ENCODE results near the gene COMMD6. TPM values are rescaled to one million over a fixed set of nuclear protein-coding genes. Genes with fewer than 3 reads are reported as not detected.

COMMD6 gene
- total and polyA plus RNA-seq, 2 of the 4 experiments (the other 2 are of a cell fraction): 63.5 to 144 TPM

DNA sequence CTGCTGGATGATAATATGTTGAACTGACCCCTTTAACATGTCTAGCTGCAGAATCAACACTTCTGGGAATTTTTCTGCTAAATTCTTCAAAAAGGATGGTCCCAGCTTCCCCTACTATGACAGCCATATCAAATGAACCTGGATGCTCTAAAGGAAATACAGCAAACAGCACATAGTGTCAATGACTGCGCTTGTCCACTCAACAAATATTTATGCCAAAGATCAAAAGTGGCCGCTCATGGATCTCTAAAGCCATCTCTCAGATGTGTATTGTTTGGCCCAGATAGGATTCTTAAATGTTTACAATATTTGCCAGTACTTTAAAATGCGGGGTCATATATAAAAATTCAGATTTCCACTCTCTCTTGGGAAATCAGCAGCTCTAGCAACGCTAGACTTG lies 59.0 kb downstream of the COMMD6 start:
- Histone ChIP-seq H4K5ac (ENCODE audit: low read depth, low read length) (no peak overlapping the region), H2AK9ac (replicated peaks; ENCODE audit: low read depth, low read length, poor library complexity) (no peak overlapping the region), H3K23ac (ENCODE audit: low read depth, low read length) (no peak overlapping the region), H3K9me3 (ENCODE audit: control insufficient read depth, insufficient read depth, low read length) (no peaks in the 10 kb centered on the region), H3K4me2 (ENCODE audit: low read depth, low read length) (no peak overlapping the region), H2BK120ac (ENCODE audit: low read depth, low read length) (no peak overlapping the region), H3K36me3 (ENCODE audit: control insufficient read depth, insufficient read depth, low read length) (no peaks in the 10 kb centered on the region), H2AK5ac (ENCODE audit: low read depth, low read length) (no peak overlapping the region), H3K18ac (ENCODE audit: low read depth, low read length) (no peak overlapping the region), H3K9ac (ENCODE audit: low read depth, low read length) (no peak overlapping the region), H2BK20ac (ENCODE audit: low read depth, low read length) (no peak overlapping the region), H3K27me3 (ENCODE audit: control insufficient read depth, insufficient read depth, low read length) (no peaks in the 10 kb centered on the region), H3K27ac (ENCODE audit: insufficient read depth, low read length) (no peak overlapping the region), H3K4ac (ENCODE audit: low read depth, low read length) (no peak overlapping the region), H4K91ac (ENCODE audit: insufficient read depth, low read depth, low read length) (no peak overlapping the region), H2AFZ (replicated peaks; ENCODE audit: low read length, poor library complexity) (no peak overlapping the region), H4K20me1 (ENCODE audit: insufficient read depth, low read length) (0 out of 2 replicates have a peak, but pooled peaks cover 3% of the 10 kb centered on the region), H3K79me1 (ENCODE audit: low read depth in 1 of 2, low read length in 2 of 2) (peaks cover 13 to 24% of the 10 kb centered on the region in 2 experiments), H4K8ac (ENCODE audit: low read depth in 2 of 2, low read length in 2 of 2) (no peak overlapping the region), H3K4me3 (ENCODE audit: insufficient read depth, low read depth, low read length) (no peak overlapping the region), H3K9me1 (ENCODE audit: insufficient read depth, low read length) (no peaks in the 10 kb centered on the region), H3K14ac (replicated peaks; ENCODE audit: low read depth, low read length) (no peak overlapping the region), H2BK5ac (ENCODE audit: low read depth, low read length, poor library complexity, severe bottlenecking) (no peak overlapping the region), H2BK15ac (ENCODE audit: low read depth, low read length) (no peak overlapping the region), H3K4me1 (ENCODE audit: control insufficient read depth, insufficient read depth, low read length) (no peaks in the 10 kb centered on the region), H3K56ac (ENCODE audit: extremely low read depth, insufficient read depth, low read length) (no peak overlapping the region)
- POLR2A ChIA-PET (ENCODE audit: unreplicated experiment): no interaction called here
- ATAC-seq (ENCODE audit: low read depth) (no peak), DNase-seq (no peak)
- in situ Hi-C loops (cut with MboI; ENCODE audit: low sequenced_read_pairs) (no loop called here), dilution Hi-C loops (cut with HindIII; ENCODE audit: low sequenced_read_pairs, unreplicated experiment) (no loop called here), intact Hi-C loops (cut with micrococcal nuclease) (no loop called here)
- CTCF ChIA-PET: no interaction called here
- TF ChIP-seq POLR2A (IDR thresholded peaks at IDR 0.05; ENCODE audit: low read depth, low read length) (no peak), RCOR1 (IDR thresholded peaks at IDR 0.05; ENCODE audit: insufficient replicate concordance, low read length) (no peak), NFE2L2 (IDR thresholded peaks at IDR 0.05; ENCODE audit: low read depth, low read length) (no peak), MAFK (IDR thresholded peaks at IDR 0.05; ENCODE audit: low read depth, low read length) (no peak), FOS (IDR thresholded peaks at IDR 0.05; ENCODE audit: low read depth, low read length) (no peak), CHD1 (IDR thresholded peaks at IDR 0.05; ENCODE audit: low read depth, low read length) (no peak), MAZ (IDR thresholded peaks at IDR 0.05; ENCODE audit: borderline replicate concordance, low read depth, low read length) (no peak), BHLHE40 (IDR thresholded peaks at IDR 0.05; ENCODE audit: low read depth, low read length) (no peak), RAD21 (IDR thresholded peaks at IDR 0.05; ENCODE audit: low read length) (no peak), CEBPB (IDR thresholded peaks at IDR 0.05; ENCODE audit: low read depth, low read length) (no peak)
- TF ChIP-seq, protein P1, sequence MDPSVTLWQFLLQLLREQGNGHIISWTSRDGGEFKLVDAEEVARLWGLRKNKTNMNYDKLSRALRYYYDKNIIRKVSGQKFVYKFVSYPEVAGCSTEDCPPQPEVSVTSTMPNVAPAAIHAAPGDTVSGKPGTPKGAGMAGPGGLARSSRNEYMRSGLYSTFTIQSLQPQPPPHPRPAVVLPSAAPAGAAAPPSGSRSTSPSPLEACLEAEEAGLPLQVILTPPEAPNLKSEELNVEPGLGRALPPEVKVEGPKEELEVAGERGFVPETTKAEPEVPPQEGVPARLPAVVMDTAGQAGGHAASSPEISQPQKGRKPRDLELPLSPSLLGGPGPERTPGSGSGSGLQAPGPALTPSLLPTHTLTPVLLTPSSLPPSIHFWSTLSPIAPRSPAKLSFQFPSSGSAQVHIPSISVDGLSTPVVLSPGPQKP (IDR thresholded peaks at IDR 0.05; ENCODE audit: borderline replicate concordance, low read depth, low read length): no peak
- TF ChIP-seq, protein P2, sequence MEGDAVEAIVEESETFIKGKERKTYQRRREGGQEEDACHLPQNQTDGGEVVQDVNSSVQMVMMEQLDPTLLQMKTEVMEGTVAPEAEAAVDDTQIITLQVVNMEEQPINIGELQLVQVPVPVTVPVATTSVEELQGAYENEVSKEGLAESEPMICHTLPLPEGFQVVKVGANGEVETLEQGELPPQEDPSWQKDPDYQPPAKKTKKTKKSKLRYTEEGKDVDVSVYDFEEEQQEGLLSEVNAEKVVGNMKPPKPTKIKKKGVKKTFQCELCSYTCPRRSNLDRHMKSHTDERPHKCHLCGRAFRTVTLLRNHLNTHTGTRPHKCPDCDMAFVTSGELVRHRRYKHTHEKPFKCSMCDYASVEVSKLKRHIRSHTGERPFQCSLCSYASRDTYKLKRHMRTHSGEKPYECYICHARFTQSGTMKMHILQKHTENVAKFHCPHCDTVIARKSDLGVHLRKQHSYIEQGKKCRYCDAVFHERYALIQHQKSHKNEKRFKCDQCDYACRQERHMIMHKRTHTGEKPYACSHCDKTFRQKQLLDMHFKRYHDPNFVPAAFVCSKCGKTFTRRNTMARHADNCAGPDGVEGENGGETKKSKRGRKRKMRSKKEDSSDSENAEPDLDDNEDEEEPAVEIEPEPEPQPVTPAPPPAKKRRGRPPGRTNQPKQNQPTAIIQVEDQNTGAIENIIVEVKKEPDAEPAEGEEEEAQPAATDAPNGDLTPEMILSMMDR (conservative IDR thresholded peaks at IDR 0.05; ENCODE audit: low read depth, low read length): no peak
- TF ChIP-seq, protein P3, sequence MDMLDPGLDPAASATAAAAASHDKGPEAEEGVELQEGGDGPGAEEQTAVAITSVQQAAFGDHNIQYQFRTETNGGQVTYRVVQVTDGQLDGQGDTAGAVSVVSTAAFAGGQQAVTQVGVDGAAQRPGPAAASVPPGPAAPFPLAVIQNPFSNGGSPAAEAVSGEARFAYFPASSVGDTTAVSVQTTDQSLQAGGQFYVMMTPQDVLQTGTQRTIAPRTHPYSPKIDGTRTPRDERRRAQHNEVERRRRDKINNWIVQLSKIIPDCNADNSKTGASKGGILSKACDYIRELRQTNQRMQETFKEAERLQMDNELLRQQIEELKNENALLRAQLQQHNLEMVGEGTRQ (IDR thresholded peaks at IDR 0.05; ENCODE audit: low read depth, low read length): no peak
- 88% methylated on average over 1 of the region's 4 CpGs; no CpG with 5 or more reads in 1 of the 2 experiments for WGBS, 2 experiments (ENCODE audit: extremely low coverage in 2 of 2, insufficient read length in 1 of 2)
- BruUV-seq (replicated peaks): no TSS peak

Data from IMR-90 (cell line).